Measurements from ENCODE around the gene CYP2C8. TPM values are rescaled to one million over a fixed set of nuclear protein-coding genes. Genes with fewer than 3 reads are reported as not detected.

CYP2C8 gene
- total and polyA plus RNA-seq, 2 of the 4 experiments (the other 2 are of a cell fraction), result 0.05 TPM; not detected in 1

- in situ Hi-C loops (cut with MboI; ENCODE audit: low sequenced_read_pairs), result no loop called here
- Histone ChIP-seq H3K14ac (replicated peaks; ENCODE audit: low read depth, low read length) (no peak overlapping the region), H2BK20ac (ENCODE audit: low read depth, low read length) (no peak overlapping the region), H3K4me1 (ENCODE audit: control insufficient read depth, insufficient read depth, low read length) (no peaks in the 10 kb centered on the region), H2BK5ac (ENCODE audit: low read depth, low read length, poor library complexity, severe bottlenecking) (no peak overlapping the region), H3K4me3 (ENCODE audit: insufficient read depth, low read depth, low read length) (no peak overlapping the region), H3K79me1 (ENCODE audit: low read depth in 1 of 2, low read length in 2 of 2) (no peaks in the 10 kb centered on the region), H2BK15ac (ENCODE audit: low read depth, low read length) (no peak overlapping the region), H3K9ac (ENCODE audit: low read depth, low read length) (no peak overlapping the region), H3K9me1 (ENCODE audit: insufficient read depth, low read length) (no peaks in the 10 kb centered on the region), H3K18ac (ENCODE audit: low read depth, low read length) (no peak overlapping the region), H3K36me3 (ENCODE audit: control insufficient read depth, insufficient read depth, low read length) (no peaks in the 10 kb centered on the region), H4K91ac (ENCODE audit: insufficient read depth, low read depth, low read length) (no peak overlapping the region), H3K27ac (ENCODE audit: insufficient read depth, low read length) (no peak overlapping the region), H4K5ac (ENCODE audit: low read depth, low read length) (no peak overlapping the region), H3K27me3 (ENCODE audit: control insufficient read depth, insufficient read depth, low read length) (no peaks in the 10 kb centered on the region), H3K23ac (ENCODE audit: low read depth, low read length) (no peak overlapping the region), H3K4ac (ENCODE audit: low read depth, low read length) (no peak overlapping the region), H2AK9ac (replicated peaks; ENCODE audit: low read depth, low read length, poor library complexity) (no peak overlapping the region), H4K20me1 (ENCODE audit: insufficient read depth, low read length) (no peaks in the 10 kb centered on the region), H2AFZ (replicated peaks; ENCODE audit: low read length, poor library complexity) (no peak overlapping the region), H3K56ac (ENCODE audit: extremely low read depth, insufficient read depth, low read length) (no peak overlapping the region), H2AK5ac (ENCODE audit: low read depth, low read length) (no peak overlapping the region), H3K4me2 (ENCODE audit: low read depth, low read length) (no peak overlapping the region), H3K9me3 (ENCODE audit: control insufficient read depth, insufficient read depth, low read length) (no peaks in the 10 kb centered on the region; the same call in 1 of the 2 replicates), H2BK120ac (ENCODE audit: low read depth, low read length) (no peak overlapping the region), H4K8ac (ENCODE audit: low read depth in 2 of 2, low read length in 2 of 2) (no peak overlapping the region)
- TF ChIP-seq CTCF (conservative IDR thresholded peaks at IDR 0.05; ENCODE audit: low read depth, low read length), result no peak
- no peak for TF ChIP-seq SMC3 (IDR thresholded peaks at IDR 0.05; ENCODE audit: low read depth, low read length)
- TF ChIP-seq ELK1 (IDR thresholded peaks at IDR 0.05; ENCODE audit: borderline replicate concordance, low read depth, low read length), result no peak
- no peak for TF ChIP-seq RCOR1 (IDR thresholded peaks at IDR 0.05; ENCODE audit: insufficient replicate concordance, low read length)
- no peak for TF ChIP-seq CEBPB (IDR thresholded peaks at IDR 0.05; ENCODE audit: low read depth, low read length)
- TF ChIP-seq MAFK (IDR thresholded peaks at IDR 0.05; ENCODE audit: low read depth, low read length), result no peak
- no peak for TF ChIP-seq NFE2L2 (IDR thresholded peaks at IDR 0.05; ENCODE audit: low read depth, low read length)
- TF ChIP-seq MXI1 (IDR thresholded peaks at IDR 0.05; ENCODE audit: borderline replicate concordance, low read depth, low read length), result no peak
- TF ChIP-seq POLR2A (IDR thresholded peaks at IDR 0.05; ENCODE audit: low read depth, low read length), result no peak
- TF ChIP-seq CHD1 (IDR thresholded peaks at IDR 0.05; ENCODE audit: low read depth, low read length), result no peak
- TF ChIP-seq FOS (IDR thresholded peaks at IDR 0.05; ENCODE audit: low read depth, low read length), result no peak
- no peak for TF ChIP-seq BHLHE40 (IDR thresholded peaks at IDR 0.05; ENCODE audit: low read depth, low read length)
- no peak for TF ChIP-seq MAZ (IDR thresholded peaks at IDR 0.05; ENCODE audit: borderline replicate concordance, low read depth, low read length)
- no peak for TF ChIP-seq RFX5 (IDR thresholded peaks at IDR 0.05; ENCODE audit: low read depth, low read length)
- ChIA-PET POLR2A (ENCODE audit: unreplicated experiment) (no interaction called here), CTCF (no interaction called here)
- DNase-seq, result no peak
- dilution Hi-C loops (cut with HindIII; ENCODE audit: low sequenced_read_pairs, unreplicated experiment), result no loop called here
- no CpG with 5 or more reads among the region's 1 CpG for WGBS, 2 experiments (ENCODE audit: extremely low coverage in 2 of 2, insufficient read length in 1 of 2)
- intact Hi-C loops (cut with micrococcal nuclease), result no loop called here
- ATAC-seq (ENCODE audit: low read depth), result no peak
- no TSS peak for BruUV-seq (replicated peaks)
Observed at GRCh38 chr10:95097805-95098204, 28.5 kb upstream of the CYP2C8 start.

Data from IMR-90 (cell line).